Activated CD8-positive, alpha-beta T cell treated with anti-CD3 and anti-CD28 coated beads for 36 hours (primary cell): ENCODE measurements around the gene LBHD2. TPM values are rescaled to one million over a fixed set of nuclear protein-coding genes. Genes with fewer than 3 reads are reported as not detected.

Experiments
- ATAC-seq: fragments of 200-7000 bp; cut with Tn5 transposase; one replicate; pipeline ENCODE4 v1.10.0; 2021; ENCODE audit warnings: mild to moderate bottlenecking, moderate library complexity
- CTCF ChIA-PET: fragments of 350-600 bp; sonication (Branson Sonifier 250); formaldehyde crosslinking; loops from one replicate; lab custom pipeline; 2021; ENCODE audit warnings: antibody characterized with exemption; lab: Charles Lee
- POLR2A ChIA-PET: fragments of 350-600 bp; sonication (Branson Sonifier 250); formaldehyde crosslinking; loops from one replicate; lab custom pipeline; 2021; ENCODE audit warnings: antibody characterized with exemption; lab: Charles Lee
- DNase-seq: peaks from one replicate; pipeline ENCODE4 v3.0.0-alpha.2; 2020
- H3K27ac Mint-ChIP-seq: one replicate; pipeline ENCODE4 v1.8.0; 2021; ENCODE audit warnings: mild to moderate bottlenecking, mixed read lengths
- H3K27me3 Mint-ChIP-seq: one replicate; pipeline ENCODE4 v1.8.0; 2021; ENCODE audit warnings: mixed read lengths
- H3K36me3 Mint-ChIP-seq: one replicate; pipeline ENCODE4 v1.8.0; 2021; ENCODE audit warnings: low read depth, mixed read lengths
- H3K4me1 Mint-ChIP-seq: one replicate; pipeline ENCODE4 v1.8.0; 2021; ENCODE audit warnings: low read depth, mixed read lengths
- H3K4me3 Mint-ChIP-seq: one replicate; pipeline ENCODE4 v1.8.0; 2021; ENCODE audit warnings: mild to moderate bottlenecking, moderate library complexity, mixed read lengths
- H3K9me3 Mint-ChIP-seq: one replicate; pipeline ENCODE4 v1.8.0; 2021; ENCODE audit warnings: mixed read lengths
- CTCF ChIP-seq: fragments of 200-600 bp; IDR thresholded peaks from one replicate; pipeline ENCODE4 v1.8.0; 2022; ENCODE audit warnings: antibody characterized with exemption, mild to moderate bottlenecking
- intact Hi-C: fragments of 100-400 bp; cut with micrococcal nuclease; formaldehyde crosslinking; loops from one replicate; pipeline ENCODE4 v1.10.0; 2022
- total RNA-seq, 2 experiments: library from RNA; stranded (reverse); gene quantifications; one replicate each; pipeline ENCODE4 v1.2.3, GENCODE V29; 2021

The LBHD2 gene
- total RNA-seq, 2 experiments from 2014 or later = not detected

DNA sequence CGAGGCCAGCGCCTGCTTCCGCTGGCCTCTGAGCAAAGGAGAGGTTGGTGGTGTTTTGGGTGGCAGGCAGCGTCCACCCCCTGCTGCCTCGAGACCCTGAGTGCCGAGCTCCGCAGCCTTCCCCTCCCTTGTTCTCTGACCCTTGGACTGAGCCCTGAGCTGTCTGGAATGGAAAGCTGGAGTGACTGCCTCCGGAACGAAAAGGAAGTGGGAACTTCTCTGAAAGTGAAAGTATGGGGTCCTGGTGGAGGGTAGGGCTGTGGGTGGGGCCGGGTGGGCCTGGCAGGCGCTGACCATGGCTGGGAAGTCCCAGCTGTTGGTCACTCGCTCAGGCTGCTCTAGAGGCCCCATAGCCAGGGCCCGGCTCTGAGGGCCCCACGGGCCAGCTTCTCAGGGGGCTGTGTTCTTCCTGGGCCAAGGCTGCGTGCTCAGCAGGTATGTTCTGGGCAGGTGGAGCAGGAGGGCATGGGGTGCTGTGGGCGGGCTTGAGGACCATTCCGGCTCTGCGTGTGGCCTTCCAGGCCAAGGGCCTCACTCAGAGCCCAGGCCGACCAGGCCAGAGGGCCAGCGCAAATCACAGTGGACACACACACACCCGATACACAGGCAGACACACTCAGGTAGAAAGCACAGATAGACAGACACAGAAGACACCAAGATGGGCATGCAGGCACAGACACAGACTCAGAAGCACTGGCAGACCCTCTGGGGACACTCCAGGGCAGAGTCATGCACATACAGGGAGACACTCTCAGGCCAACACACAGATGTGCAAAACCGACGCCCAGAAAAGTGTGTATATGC, 10.6 kb downstream of the LBHD2 start, which contains the start of gene EXOC3L4:
Gene EXOC3L4 (plus strand): TSS at position 320 of the 804 bp plus-strand sequence. CDS start 5,495 bp downstream, outside the sequence.
- no peak for TF ChIP-seq CTCF
- ATAC-seq = no peak
- POLR2A ChIA-PET = no interaction called here
- CTCF ChIA-PET = interaction anchor here (4.7 kb wide), 1 partner anchor 10 kb away, joined by 47 read pairs; no protein-coding TSS in a partner anchor
- Mint-ChIP-seq H3K9me3 (no peaks in the 10 kb centered on the region), H3K4me3 (no peak within 1 kb of the TSS), H3K36me3 (no peaks in the 10 kb centered on the region), H3K27me3 (peaks cover 1% of the 10 kb centered on the region), H3K27ac (no peak within 1 kb of the TSS), H3K4me1 (peaks cover 4% of the 10 kb centered on the region)
- intact Hi-C loops = loop anchor here (10.0 kb wide), 1 partner anchor 400 kb away; no protein-coding TSS in a partner anchor
- DNase-seq = no peak

- intact Hi-C loops = loop anchor here (10.0 kb wide), 1 partner anchor 400 kb away; no protein-coding TSS in a partner anchor
- ATAC-seq (no peak), DNase-seq (no peak)
- TF ChIP-seq CTCF = no peak
- POLR2A ChIA-PET = interaction anchor here (0.9 kb wide), 1 partner anchor 10 kb away, joined by 4 read pairs; no protein-coding TSS in a partner anchor
- Mint-ChIP-seq H3K36me3 (no peaks in the 10 kb centered on the region), H3K4me1 (peaks cover 4% of the 10 kb centered on the region), H3K4me3 (no peak overlapping the region), H3K27me3 (peaks cover 1% of the 10 kb centered on the region), H3K27ac (no peak overlapping the region), H3K9me3 (no peaks in the 10 kb centered on the region)
- CTCF ChIA-PET = interaction anchor here (1.5 to 4.7 kb wide), 3 partner anchors 10 to 197 kb away, joined by 3 to 47 read pairs (median 4); no protein-coding TSS in a partner anchor
These were observed 11.3 kb downstream of the LBHD2 start for GRCh38 chr14:103095210-103095778.

DNA sequence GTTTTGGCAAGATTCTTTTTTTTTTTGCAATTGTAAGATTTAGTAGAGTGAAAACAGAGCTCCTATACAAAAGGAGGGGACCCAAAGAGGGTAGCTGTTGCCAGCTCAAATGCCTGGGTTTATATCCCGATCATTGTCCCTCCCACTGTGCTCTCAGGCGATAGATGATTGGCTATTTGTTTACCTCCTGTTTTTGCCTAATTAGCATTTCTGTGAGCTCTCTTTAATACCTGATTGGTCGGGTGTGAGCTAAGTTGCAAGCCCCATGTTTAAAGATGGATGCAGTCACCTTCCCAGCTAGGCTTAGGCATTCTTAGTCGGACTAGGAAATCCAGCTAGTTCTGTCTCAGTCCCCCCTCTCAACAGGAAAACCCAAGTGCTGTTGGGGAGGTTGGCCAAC, 12.4 kb downstream of the LBHD2 start:
- peaks cover 4% of the 10 kb centered on the region for H3K27me3 Mint-ChIP-seq
- TF ChIP-seq CTCF = no peak
- intact Hi-C loops = loop anchor here (10.0 kb wide), 1 partner anchor 402 kb away; no protein-coding TSS in a partner anchor
- H3K36me3 Mint-ChIP-seq = no peaks in the 10 kb centered on the region
- POLR2A ChIA-PET = interaction anchor here (0.9 kb wide), 1 partner anchor 9 kb away, joined by 4 read pairs; no protein-coding TSS in a partner anchor
- CTCF ChIA-PET = interaction anchor here (0.7 to 4.7 kb wide), 6 partner anchors 9 to 403 kb away, joined by 3 to 47 read pairs (median 3); no protein-coding TSS in a partner anchor
- DNase-seq (no peak), ATAC-seq (no peak)
- no peak overlapping the region for H3K27ac Mint-ChIP-seq
- H3K9me3 Mint-ChIP-seq = no peaks in the 10 kb centered on the region
- no peak overlapping the region for H3K4me3 Mint-ChIP-seq
- H3K4me1 Mint-ChIP-seq = no peaks in the 10 kb centered on the region

DNA sequence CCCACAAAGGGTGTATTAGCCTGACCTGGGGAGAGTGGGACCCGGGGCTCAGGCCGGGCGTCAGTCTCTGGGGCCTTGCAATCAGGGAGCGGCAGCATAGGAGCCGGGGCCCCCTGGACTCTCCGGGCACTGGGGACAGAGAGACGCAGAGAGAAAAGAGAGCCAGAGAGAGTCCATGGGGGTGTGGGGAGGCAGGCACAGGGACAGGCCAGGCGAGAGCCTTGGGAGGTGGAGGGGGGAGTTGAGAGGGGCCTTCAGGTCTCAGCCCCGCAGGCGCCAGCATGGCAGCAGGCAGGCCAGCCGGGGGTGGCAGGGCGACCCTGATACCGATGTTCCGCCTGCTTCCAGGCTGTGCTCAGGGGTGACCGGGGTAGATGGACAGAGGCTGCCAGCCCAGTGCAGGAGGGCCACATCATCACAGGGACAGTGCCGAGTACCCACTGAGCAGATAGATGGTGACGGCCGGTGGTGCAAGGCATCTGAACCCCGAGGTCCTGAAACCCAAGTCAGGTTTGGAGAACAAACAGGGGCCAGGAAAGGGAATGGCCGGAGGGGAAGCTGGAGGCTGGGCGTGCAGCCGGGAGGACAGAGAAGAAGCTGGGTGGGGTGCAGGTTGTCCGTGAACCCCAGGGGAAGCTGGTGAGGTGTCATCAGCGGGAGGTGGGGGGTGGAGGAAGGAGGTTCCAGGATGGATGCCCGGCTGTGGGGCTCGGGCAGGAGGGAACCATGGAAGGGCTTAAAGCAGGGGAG, 13.4 kb downstream of the LBHD2 start:
- ChIA-PET CTCF (interaction anchor here (1.0 to 4.7 kb wide), 4 partner anchors 7 to 404 kb away, joined by 3 to 47 read pairs (median 4); no protein-coding TSS in a partner anchor), POLR2A (no interaction called here)
- intact Hi-C loops = loop anchor here (10.0 kb wide), 1 partner anchor 403 kb away; no protein-coding TSS in a partner anchor
- DNase-seq = no peak
- peaks cover 9% of the 10 kb centered on the region for H3K27me3 Mint-ChIP-seq
- H3K4me1 Mint-ChIP-seq = no peaks in the 10 kb centered on the region
- ATAC-seq = no peak
- TF ChIP-seq CTCF = no peak
- no peak overlapping the region for H3K27ac Mint-ChIP-seq
- H3K4me3 Mint-ChIP-seq = no peak overlapping the region
- H3K36me3 Mint-ChIP-seq = no peaks in the 10 kb centered on the region
- no peaks in the 10 kb centered on the region for H3K9me3 Mint-ChIP-seq
